Measurements from ENCODE around the gene BANP.
A peak's percentile ranks its signal among the peaks of the same experiment; 100 is the strongest.

BANP gene

DNA sequence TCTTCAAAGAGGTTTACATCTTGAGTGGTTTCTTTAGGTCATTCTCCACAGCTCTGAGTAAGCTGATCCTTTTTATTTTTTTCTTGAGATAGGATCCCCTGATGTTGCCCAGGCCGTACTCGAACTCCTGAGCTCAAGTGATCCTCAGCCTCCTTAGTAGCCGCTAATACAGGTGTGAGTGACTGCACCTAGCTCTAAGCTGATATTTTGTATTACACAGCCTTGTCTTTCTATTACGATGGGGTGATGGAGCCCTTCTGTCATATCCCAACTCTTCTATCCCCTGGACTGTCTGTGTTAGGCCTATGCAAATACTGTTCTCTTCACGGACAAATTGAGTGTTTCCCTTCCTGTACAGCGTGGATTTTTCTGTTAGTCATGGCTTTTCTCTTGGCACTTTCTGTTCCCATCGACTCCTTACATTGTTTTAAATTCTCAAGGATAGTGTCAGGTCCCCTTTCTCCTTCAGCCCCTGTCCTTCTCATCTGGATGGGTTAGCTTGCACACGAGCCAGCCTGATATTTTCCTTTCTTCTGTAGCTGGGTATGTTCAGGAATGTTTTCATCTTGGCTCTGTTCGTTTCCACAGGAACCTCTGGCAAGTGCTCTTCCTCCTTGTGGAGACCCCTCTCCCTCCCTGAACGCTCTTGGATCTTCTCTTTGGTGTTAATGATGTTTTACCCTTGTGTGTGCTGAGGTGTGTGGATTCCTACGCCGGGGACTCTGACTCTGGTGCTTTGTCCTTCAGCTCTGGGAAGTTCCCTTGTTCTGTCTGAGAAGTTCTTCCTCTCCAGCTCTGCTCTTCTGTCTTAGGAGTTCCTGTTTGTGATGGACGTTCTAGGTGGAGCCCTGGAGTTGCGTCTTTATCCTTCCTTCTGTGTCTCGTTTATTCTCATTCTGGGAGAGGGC lies 2.3 kb downstream of the BANP start:
- Histone ChIP-seq H3K9me3 (ENCODE audit: control insufficient read depth, insufficient read depth, low read depth, low read length) (no peaks in the 10 kb centered on the region), H3K36me3 (ENCODE audit: control insufficient read depth in 2 of 2, insufficient read depth in 1 of 2, low read length in 2 of 2) (peaks cover 4 to 46% of the 10 kb centered on the region in 2 experiments; a peak in 2 of 3 replicates), H3K4me1 (ENCODE audit: control insufficient read depth, insufficient read depth, low read length) (peaks cover 16% of the 10 kb centered on the region), H3K27ac (ENCODE audit: extremely low read depth, low read depth, low read length) (no peak overlapping the region; the same call in 1 of the 2 replicates), H3K4me3 (ENCODE audit: low read depth, low read length) (no peak overlapping the region)
- ChIA-PET CTCF (no interaction called here), POLR2A (interaction anchor here (0.6 to 0.8 kb wide), 2 partner anchors 13 to 15 kb away, joined by 3 to 4 read pairs; no protein-coding TSS in a partner anchor)
- no peak for TF ChIP-seq ZBTB21 (tag by site-specific recombination; IDR thresholded peaks at IDR 0.05)
- TF ChIP-seq, protein P1, sequence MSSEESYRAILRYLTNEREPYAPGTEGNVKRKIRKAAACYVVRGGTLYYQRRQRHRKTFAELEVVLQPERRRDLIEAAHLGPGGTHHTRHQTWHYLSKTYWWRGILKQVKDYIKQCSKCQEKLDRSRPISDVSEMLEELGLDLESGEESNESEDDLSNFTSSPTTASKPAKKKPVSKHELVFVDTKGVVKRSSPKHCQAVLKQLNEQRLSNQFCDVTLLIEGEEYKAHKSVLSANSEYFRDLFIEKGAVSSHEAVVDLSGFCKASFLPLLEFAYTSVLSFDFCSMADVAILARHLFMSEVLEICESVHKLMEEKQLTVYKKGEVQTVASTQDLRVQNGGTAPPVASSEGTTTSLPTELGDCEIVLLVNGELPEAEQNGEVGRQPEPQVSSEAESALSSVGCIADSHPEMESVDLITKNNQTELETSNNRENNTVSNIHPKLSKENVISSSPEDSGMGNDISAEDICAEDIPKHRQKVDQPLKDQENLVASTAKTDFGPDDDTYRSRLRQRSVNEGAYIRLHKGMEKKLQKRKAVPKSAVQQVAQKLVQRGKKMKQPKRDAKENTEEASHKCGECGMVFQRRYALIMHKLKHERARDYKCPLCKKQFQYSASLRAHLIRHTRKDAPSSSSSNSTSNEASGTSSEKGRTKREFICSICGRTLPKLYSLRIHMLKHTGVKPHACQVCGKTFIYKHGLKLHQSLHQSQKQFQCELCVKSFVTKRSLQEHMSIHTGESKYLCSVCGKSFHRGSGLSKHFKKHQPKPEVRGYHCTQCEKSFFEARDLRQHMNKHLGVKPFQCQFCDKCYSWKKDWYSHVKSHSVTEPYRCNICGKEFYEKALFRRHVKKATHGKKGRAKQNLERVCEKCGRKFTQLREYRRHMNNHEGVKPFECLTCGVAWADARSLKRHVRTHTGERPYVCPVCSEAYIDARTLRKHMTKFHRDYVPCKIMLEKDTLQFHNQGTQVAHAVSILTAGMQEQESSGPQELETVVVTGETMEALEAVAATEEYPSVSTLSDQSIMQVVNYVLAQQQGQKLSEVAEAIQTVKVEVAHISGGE (tag by site-specific recombination; conservative IDR thresholded peaks at IDR 0.05; ENCODE audit: low read depth), result peak; percentile 19; the same call in 1 of the 2 replicates
- TF ChIP-seq, protein P2, sequence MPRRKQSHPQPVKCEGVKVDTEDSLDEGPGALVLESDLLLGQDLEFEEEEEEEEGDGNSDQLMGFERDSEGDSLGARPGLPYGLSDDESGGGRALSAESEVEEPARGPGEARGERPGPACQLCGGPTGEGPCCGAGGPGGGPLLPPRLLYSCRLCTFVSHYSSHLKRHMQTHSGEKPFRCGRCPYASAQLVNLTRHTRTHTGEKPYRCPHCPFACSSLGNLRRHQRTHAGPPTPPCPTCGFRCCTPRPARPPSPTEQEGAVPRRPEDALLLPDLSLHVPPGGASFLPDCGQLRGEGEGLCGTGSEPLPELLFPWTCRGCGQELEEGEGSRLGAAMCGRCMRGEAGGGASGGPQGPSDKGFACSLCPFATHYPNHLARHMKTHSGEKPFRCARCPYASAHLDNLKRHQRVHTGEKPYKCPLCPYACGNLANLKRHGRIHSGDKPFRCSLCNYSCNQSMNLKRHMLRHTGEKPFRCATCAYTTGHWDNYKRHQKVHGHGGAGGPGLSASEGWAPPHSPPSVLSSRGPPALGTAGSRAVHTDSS (tag by site-specific recombination; IDR thresholded peaks at IDR 0.05), result no peak
- no peak for TF ChIP-seq ZNF114 (tag by site-specific recombination; IDR thresholded peaks at IDR 0.05)
- no peak for TF ChIP-seq ZNF658 (tag by site-specific recombination; IDR thresholded peaks at IDR 0.05)
- peak; percentile 64 for TF ChIP-seq ZBTB17 (tag by site-specific recombination; IDR thresholded peaks at IDR 0.05)
- TF ChIP-seq ZNF664 (tag by site-specific recombination; IDR thresholded peaks at IDR 0.05), result 0 out of 2 replicates have a peak, but pooled peaks have one; percentile 13
- TF ChIP-seq, protein P3, sequence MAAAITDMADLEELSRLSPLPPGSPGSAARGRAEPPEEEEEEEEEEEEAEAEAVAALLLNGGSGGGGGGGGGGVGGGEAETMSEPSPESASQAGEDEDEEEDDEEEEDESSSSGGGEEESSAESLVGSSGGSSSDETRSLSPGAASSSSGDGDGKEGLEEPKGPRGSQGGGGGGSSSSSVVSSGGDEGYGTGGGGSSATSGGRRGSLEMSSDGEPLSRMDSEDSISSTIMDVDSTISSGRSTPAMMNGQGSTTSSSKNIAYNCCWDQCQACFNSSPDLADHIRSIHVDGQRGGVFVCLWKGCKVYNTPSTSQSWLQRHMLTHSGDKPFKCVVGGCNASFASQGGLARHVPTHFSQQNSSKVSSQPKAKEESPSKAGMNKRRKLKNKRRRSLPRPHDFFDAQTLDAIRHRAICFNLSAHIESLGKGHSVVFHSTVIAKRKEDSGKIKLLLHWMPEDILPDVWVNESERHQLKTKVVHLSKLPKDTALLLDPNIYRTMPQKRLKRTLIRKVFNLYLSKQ (tag by site-specific recombination; IDR thresholded peaks at IDR 0.05; ENCODE audit: borderline replicate concordance), result no peak
- no peak for TF ChIP-seq ZNF174 (tag by site-specific recombination; IDR thresholded peaks at IDR 0.05)
- TF ChIP-seq SP7 (tag by site-specific recombination; IDR thresholded peaks at IDR 0.05), result no peak
- TF ChIP-seq, protein P4, sequence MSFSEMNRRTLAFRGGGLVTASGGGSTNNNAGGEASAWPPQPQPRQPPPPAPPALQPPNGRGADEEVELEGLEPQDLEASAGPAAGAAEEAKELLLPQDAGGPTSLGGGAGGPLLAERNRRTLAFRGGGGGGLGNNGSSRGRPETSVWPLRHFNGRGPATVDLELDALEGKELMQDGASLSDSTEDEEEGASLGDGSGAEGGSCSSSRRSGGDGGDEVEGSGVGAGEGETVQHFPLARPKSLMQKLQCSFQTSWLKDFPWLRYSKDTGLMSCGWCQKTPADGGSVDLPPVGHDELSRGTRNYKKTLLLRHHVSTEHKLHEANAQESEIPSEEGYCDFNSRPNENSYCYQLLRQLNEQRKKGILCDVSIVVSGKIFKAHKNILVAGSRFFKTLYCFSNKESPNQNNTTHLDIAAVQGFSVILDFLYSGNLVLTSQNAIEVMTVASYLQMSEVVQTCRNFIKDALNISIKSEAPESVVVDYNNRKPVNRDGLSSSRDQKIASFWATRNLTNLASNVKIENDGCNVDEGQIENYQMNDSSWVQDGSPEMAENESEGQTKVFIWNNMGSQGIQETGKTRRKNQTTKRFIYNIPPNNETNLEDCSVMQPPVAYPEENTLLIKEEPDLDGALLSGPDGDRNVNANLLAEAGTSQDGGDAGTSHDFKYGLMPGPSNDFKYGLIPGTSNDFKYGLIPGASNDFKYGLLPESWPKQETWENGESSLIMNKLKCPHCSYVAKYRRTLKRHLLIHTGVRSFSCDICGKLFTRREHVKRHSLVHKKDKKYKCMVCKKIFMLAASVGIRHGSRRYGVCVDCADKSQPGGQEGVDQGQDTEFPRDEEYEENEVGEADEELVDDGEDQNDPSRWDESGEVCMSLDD (tag by site-specific recombination; IDR thresholded peaks at IDR 0.05), result no peak

DNA sequence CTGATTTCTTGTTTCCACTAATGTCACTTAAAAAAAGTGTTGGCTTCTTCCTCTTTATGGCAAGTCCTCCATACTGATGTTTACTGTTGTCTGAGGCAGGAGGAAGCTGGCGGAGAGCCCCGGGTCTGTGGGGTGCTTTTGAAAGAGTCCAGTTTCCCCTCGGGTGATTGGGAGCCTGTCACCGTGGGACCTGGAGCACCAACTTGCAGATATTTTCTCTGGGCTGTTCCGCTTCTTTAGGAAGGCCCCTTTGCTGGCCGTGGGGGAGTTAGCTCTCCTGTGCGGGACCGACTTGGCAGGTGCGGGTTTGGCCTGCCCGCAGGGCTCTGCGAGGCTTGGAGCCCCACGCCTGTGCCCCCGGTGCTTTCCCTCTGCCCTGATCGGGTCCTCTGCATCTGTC lies 3.1 kb downstream of the BANP start:
- H3K4me1 ChIP-seq (ENCODE audit: control insufficient read depth, insufficient read depth, low read length), result peaks cover 16% of the 10 kb centered on the region
- no peak overlapping the region for H3K27ac ChIP-seq (ENCODE audit: extremely low read depth, low read depth, low read length)
- POLR2A ChIA-PET, result interaction anchor here (0.8 kb wide), 1 partner anchor 12 kb away, joined by 3 read pairs; no protein-coding TSS in a partner anchor
- TF ChIP-seq ZNF133 (tag by site-specific recombination; IDR thresholded peaks at IDR 0.05), result no peak
- TF ChIP-seq ZEB2 (tag by site-specific recombination; IDR thresholded peaks at IDR 0.05), result no peak
- no peak for TF ChIP-seq IKZF3 (tag by site-specific recombination; IDR thresholded peaks at IDR 0.05)
- TF ChIP-seq ZNF529 (tag by site-specific recombination; IDR thresholded peaks at IDR 0.05; ENCODE audit: insufficient replicate concordance), result no peak
- no peak for TF ChIP-seq KLF7 (tag by site-specific recombination; IDR thresholded peaks at IDR 0.05; ENCODE audit: borderline replicate concordance)
- TF ChIP-seq YY1 (tag by site-specific recombination; IDR thresholded peaks at IDR 0.05), result no peak
- H3K36me3 ChIP-seq (ENCODE audit: control insufficient read depth in 2 of 2, insufficient read depth in 1 of 2, low read length in 2 of 2), result peaks cover 4 to 46% of the 10 kb centered on the region in 2 experiments; a peak in 2 of 3 replicates
- no peaks in the 10 kb centered on the region for H3K9me3 ChIP-seq (ENCODE audit: control insufficient read depth, insufficient read depth, low read depth, low read length)
- no peak overlapping the region for H3K4me3 ChIP-seq (ENCODE audit: low read depth, low read length)
- CTCF ChIA-PET, result no interaction called here
